ENCODE results near the gene GIPC2.

DNA sequence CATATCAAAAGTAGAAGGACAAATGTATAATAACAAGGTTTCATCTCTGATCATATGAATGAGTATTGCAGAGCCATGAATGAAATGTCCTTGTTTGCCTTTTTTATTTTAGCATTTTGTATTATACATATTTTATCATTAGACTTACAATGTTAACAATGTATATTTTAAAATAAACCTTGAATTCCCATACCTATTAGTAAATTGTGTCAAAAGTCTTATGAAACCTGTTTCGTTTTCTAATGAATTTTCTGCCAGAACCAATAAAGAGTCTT is 40.4 kb upstream of the GIPC2 start:
- TF ChIP-seq POLR2A (IDR thresholded peaks at IDR 0.05; ENCODE audit: low read depth, low read length) (no peak), MXI1 (IDR thresholded peaks at IDR 0.05; ENCODE audit: borderline replicate concordance, low read depth, low read length) (no peak), MAFK (IDR thresholded peaks at IDR 0.05; ENCODE audit: low read depth, low read length) (no peak), CEBPB (IDR thresholded peaks at IDR 0.05; ENCODE audit: low read depth, low read length) (no peak), RFX5 (IDR thresholded peaks at IDR 0.05; ENCODE audit: low read depth, low read length) (no peak), SMC3 (IDR thresholded peaks at IDR 0.05; ENCODE audit: low read depth, low read length) (no peak), NFE2L2 (IDR thresholded peaks at IDR 0.05; ENCODE audit: low read depth, low read length) (no peak), RAD21 (IDR thresholded peaks at IDR 0.05; ENCODE audit: low read length) (no peak)
- TF ChIP-seq, protein P1, sequence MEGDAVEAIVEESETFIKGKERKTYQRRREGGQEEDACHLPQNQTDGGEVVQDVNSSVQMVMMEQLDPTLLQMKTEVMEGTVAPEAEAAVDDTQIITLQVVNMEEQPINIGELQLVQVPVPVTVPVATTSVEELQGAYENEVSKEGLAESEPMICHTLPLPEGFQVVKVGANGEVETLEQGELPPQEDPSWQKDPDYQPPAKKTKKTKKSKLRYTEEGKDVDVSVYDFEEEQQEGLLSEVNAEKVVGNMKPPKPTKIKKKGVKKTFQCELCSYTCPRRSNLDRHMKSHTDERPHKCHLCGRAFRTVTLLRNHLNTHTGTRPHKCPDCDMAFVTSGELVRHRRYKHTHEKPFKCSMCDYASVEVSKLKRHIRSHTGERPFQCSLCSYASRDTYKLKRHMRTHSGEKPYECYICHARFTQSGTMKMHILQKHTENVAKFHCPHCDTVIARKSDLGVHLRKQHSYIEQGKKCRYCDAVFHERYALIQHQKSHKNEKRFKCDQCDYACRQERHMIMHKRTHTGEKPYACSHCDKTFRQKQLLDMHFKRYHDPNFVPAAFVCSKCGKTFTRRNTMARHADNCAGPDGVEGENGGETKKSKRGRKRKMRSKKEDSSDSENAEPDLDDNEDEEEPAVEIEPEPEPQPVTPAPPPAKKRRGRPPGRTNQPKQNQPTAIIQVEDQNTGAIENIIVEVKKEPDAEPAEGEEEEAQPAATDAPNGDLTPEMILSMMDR (conservative IDR thresholded peaks at IDR 0.05; ENCODE audit: low read depth, low read length) = no peak
- TF ChIP-seq, protein P2, sequence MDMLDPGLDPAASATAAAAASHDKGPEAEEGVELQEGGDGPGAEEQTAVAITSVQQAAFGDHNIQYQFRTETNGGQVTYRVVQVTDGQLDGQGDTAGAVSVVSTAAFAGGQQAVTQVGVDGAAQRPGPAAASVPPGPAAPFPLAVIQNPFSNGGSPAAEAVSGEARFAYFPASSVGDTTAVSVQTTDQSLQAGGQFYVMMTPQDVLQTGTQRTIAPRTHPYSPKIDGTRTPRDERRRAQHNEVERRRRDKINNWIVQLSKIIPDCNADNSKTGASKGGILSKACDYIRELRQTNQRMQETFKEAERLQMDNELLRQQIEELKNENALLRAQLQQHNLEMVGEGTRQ (IDR thresholded peaks at IDR 0.05; ENCODE audit: low read depth, low read length) = no peak

All from IMR-90 (cell line).